Measurements from ENCODE around the gene SPATA24. TPM values are rescaled to one million over a fixed set of nuclear protein-coding genes. Genes with fewer than 3 reads are reported as not detected.

The SPATA24 gene
- total and polyA plus RNA-seq, 2 of the 8 experiments (the other 6 are each of a cell fraction or from before 2014, with no cell fraction given) = 5.8 to 9.4 TPM

- H2BK120ac ChIP-seq (replicated peaks; ENCODE audit: low read depth, low read length) = no peak overlapping the region
- H3K79me2 ChIP-seq (ENCODE audit: control insufficient read depth in 1 of 2, insufficient read depth in 2 of 2, low read length in 2 of 2) = no peaks in the 10 kb centered on the region
- WGBS, 2 experiments (ENCODE audit: extremely low coverage in 1 of 2, insufficient coverage in 1 of 2, insufficient read length in 1 of 2, insufficient replicate concordance in 2 of 2, low coverage in 1 of 2, low lambda C conversion rate in 2 of 2, missing lambda C conversion rate in 1 of 2) = 95% methylated on average over 2 of the region's 3 CpGs; no CpG with 5 or more reads in 1 of the 2 experiments
- H2BK12ac ChIP-seq (ENCODE audit: low read depth, low read length) = no peak overlapping the region
- no peak overlapping the region for H4K91ac ChIP-seq (replicated peaks; ENCODE audit: insufficient read length, low read length)
- no peaks in the 10 kb centered on the region for H3K27me3 ChIP-seq (replicated peaks in 1 of 4; ENCODE audit: control insufficient read depth in 3 of 4, extremely low read depth in 1 of 4, insufficient read depth in 3 of 4, low read length in 3 of 4)
- no peak overlapping the region for H3K4ac ChIP-seq (replicated peaks; ENCODE audit: insufficient read length, low read depth, low read length)
- no peak for DNase-seq (ENCODE audit: low read depth in 1 of 2, low spot score in 2 of 2)
- CTCF ChIA-PET (ENCODE audit: partially characterized antibody) = no interaction called here
- no peak overlapping the region for H3K14ac ChIP-seq (ENCODE audit: insufficient read length)
- H3K23me2 ChIP-seq (ENCODE audit: low read depth, low read length) = no peaks in the 10 kb centered on the region
- H3K18ac ChIP-seq (ENCODE audit: extremely low read depth, low read length) = no peak overlapping the region
- H3K23ac ChIP-seq (ENCODE audit: insufficient read length) = no peak overlapping the region
- H3K4me1 ChIP-seq (replicated peaks in 1 of 4; ENCODE audit: control insufficient read depth in 3 of 4, insufficient read depth in 4 of 4, low read length in 3 of 4) = peaks cover 0 to 13% (median 1%) of the 10 kb centered on the region in 4 experiments; a peak in 4 of 7 replicates
- no peak overlapping the region for H2AK5ac ChIP-seq (ENCODE audit: low read depth, low read length)
- POLR2A ChIA-PET (ENCODE audit: partially characterized antibody) = interaction anchor here (1.7 to 3.1 kb wide), 3 partner anchors 12 to 89 kb away, joined by 4 to 12 read pairs (median 7); partner anchors contain the start of genes MATR3 and PROB1
- no peak overlapping the region for H2AFZ ChIP-seq (ENCODE audit: low read length)
- FAIRE-seq = no peak
- peaks cover 0 to 2% of the 10 kb centered on the region in 2 experiments for H4K20me1 ChIP-seq (replicated peaks in 1 of 2; ENCODE audit: control insufficient read depth in 1 of 2, insufficient read depth in 2 of 2, low read length in 2 of 2)
- no peak overlapping the region; the same call in 1 of the 2 replicates for H4K8ac ChIP-seq (ENCODE audit: extremely low read depth, insufficient read depth, low read length)
- no peak overlapping the region for H3K4me2 ChIP-seq (ENCODE audit: insufficient read depth in 1 of 2, low read depth in 2 of 2, low read length in 2 of 2)
- H3K36me3 ChIP-seq (ENCODE audit: control insufficient read depth in 2 of 4, insufficient read depth in 4 of 4, low read length in 3 of 4) = no peaks in the 10 kb centered on the region
- H3K79me1 ChIP-seq (ENCODE audit: low read depth, low read length) = no peaks in the 10 kb centered on the region
- H3K56ac ChIP-seq (replicated peaks; ENCODE audit: insufficient read length, low read depth, low read length) = no peak overlapping the region
- H3K27ac ChIP-seq (ENCODE audit: low read depth, low read length) = no peak overlapping the region
- no peaks in the 10 kb centered on the region for H3K9me3 ChIP-seq (ENCODE audit: insufficient read depth in 2 of 2, low read depth in 1 of 2, low read length in 1 of 2)
- no peak overlapping the region for H2BK5ac ChIP-seq (ENCODE audit: low read depth, low read length)
- H2BK15ac ChIP-seq (ENCODE audit: low read length) = no peak overlapping the region
- no peak overlapping the region for H4K5ac ChIP-seq (ENCODE audit: insufficient read length, low read depth, low read length)
- no peak overlapping the region for H2BK20ac ChIP-seq (ENCODE audit: low read length)
- H3K9ac ChIP-seq (replicated peaks in 1 of 4; ENCODE audit: extremely low read depth in 1 of 4, low read depth in 3 of 4, low read length in 3 of 4) = no peak overlapping the region
- H3K4me3 ChIP-seq (ENCODE audit: extremely low read depth in 1 of 4, insufficient read depth in 2 of 4, low read depth in 3 of 4, low read length in 4 of 4) = no peak overlapping the region
- TF ChIP-seq, protein P1, sequence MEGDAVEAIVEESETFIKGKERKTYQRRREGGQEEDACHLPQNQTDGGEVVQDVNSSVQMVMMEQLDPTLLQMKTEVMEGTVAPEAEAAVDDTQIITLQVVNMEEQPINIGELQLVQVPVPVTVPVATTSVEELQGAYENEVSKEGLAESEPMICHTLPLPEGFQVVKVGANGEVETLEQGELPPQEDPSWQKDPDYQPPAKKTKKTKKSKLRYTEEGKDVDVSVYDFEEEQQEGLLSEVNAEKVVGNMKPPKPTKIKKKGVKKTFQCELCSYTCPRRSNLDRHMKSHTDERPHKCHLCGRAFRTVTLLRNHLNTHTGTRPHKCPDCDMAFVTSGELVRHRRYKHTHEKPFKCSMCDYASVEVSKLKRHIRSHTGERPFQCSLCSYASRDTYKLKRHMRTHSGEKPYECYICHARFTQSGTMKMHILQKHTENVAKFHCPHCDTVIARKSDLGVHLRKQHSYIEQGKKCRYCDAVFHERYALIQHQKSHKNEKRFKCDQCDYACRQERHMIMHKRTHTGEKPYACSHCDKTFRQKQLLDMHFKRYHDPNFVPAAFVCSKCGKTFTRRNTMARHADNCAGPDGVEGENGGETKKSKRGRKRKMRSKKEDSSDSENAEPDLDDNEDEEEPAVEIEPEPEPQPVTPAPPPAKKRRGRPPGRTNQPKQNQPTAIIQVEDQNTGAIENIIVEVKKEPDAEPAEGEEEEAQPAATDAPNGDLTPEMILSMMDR (IDR thresholded peaks at IDR 0.05; ENCODE audit: control extremely low read depth in 1 of 3, insufficient read depth in 1 of 3, low read depth in 1 of 3, low read length in 3 of 3) = no peak
- TF ChIP-seq SRF (IDR thresholded peaks at IDR 0.05; ENCODE audit: low read depth, low read length) = no peak
- no peak for TF ChIP-seq TBP (IDR thresholded peaks at IDR 0.05; ENCODE audit: low read depth, low read length)
- no peak for TF ChIP-seq ASH2L (IDR thresholded peaks at IDR 0.05; ENCODE audit: low read length)
- no peak for TF ChIP-seq ZNF274 (IDR thresholded peaks at IDR 0.05; ENCODE audit: borderline replicate concordance, extremely low read depth, low read length)
- TF ChIP-seq SIN3A (conservative IDR thresholded peaks at IDR 0.05 in 1 of 2, IDR thresholded peaks at IDR 0.05 in 1 of 2; ENCODE audit: low read depth in 1 of 2, low read length in 2 of 2) = no peak
- no peak for TF ChIP-seq TAF7 (optimal IDR thresholded peaks at IDR 0.05; ENCODE audit: borderline replicate concordance, low read depth, low read length)
- no peak for TF ChIP-seq HDAC2 (IDR thresholded peaks at IDR 0.05; ENCODE audit: borderline replicate concordance in 1 of 2, low read depth in 2 of 2, low read length in 2 of 2)
- TF ChIP-seq, protein P2, sequence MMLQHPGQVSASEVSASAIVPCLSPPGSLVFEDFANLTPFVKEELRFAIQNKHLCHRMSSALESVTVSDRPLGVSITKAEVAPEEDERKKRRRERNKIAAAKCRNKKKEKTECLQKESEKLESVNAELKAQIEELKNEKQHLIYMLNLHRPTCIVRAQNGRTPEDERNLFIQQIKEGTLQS (IDR thresholded peaks at IDR 0.05; ENCODE audit: insufficient read depth, low read depth, low read length) = no peak
- no peak for TF ChIP-seq EP300 (IDR thresholded peaks at IDR 0.05; ENCODE audit: borderline replicate concordance in 1 of 2, low read depth in 2 of 2, low read length in 2 of 2)
These were observed 21.1 kb downstream of the SPATA24 start for GRCh38 chr5:139382807-139383206.

Data from H1 (cell line).